Measurements from ENCODE around the gene L3MBTL4. TPM values are rescaled to one million over a fixed set of nuclear protein-coding genes. Genes with fewer than 3 reads are reported as not detected.

L3MBTL4 gene
- total RNA-seq, 1 donor from 2014 or later = 0.59 TPM

DNA sequence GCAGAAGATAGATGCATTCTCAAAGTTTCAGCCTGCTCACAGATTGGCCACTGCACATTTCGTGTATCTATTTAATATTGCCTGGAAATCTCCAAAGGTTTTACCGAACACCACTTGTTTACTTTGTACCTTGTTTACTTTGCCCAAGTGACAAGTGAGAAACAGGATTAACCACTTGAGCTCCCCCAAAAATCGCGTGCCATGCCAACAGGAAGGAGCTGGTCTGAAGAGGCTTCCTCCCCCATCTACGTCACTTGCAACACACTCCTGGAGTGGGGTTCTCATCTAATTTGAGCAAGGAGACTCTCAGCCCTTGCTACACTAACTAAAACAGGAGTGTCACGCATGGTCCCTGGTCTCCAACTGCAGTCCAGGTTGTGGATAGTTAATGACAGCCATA, 306.9 kb downstream of the L3MBTL4 start:
- Mint-ChIP-seq H3K4me3 (ENCODE audit: unreplicated experiment) (no peak overlapping the region), H3K27me3 (ENCODE audit: unreplicated experiment) (peaks cover 19% of the 10 kb centered on the region), H3K9me3 (ENCODE audit: unreplicated experiment) (no peaks in the 10 kb centered on the region), H3K36me3 (ENCODE audit: unreplicated experiment) (no peaks in the 10 kb centered on the region), H3K4me1 (ENCODE audit: unreplicated experiment) (no peaks in the 10 kb centered on the region), H3K27ac (ENCODE audit: unreplicated experiment) (no peak overlapping the region)
- TF ChIP-seq, protein P1, sequence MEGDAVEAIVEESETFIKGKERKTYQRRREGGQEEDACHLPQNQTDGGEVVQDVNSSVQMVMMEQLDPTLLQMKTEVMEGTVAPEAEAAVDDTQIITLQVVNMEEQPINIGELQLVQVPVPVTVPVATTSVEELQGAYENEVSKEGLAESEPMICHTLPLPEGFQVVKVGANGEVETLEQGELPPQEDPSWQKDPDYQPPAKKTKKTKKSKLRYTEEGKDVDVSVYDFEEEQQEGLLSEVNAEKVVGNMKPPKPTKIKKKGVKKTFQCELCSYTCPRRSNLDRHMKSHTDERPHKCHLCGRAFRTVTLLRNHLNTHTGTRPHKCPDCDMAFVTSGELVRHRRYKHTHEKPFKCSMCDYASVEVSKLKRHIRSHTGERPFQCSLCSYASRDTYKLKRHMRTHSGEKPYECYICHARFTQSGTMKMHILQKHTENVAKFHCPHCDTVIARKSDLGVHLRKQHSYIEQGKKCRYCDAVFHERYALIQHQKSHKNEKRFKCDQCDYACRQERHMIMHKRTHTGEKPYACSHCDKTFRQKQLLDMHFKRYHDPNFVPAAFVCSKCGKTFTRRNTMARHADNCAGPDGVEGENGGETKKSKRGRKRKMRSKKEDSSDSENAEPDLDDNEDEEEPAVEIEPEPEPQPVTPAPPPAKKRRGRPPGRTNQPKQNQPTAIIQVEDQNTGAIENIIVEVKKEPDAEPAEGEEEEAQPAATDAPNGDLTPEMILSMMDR (IDR thresholded peaks at IDR 0.05) = no peak
- no peak for DNase-seq (ENCODE audit: extremely low spot score, unreplicated experiment)

DNA sequence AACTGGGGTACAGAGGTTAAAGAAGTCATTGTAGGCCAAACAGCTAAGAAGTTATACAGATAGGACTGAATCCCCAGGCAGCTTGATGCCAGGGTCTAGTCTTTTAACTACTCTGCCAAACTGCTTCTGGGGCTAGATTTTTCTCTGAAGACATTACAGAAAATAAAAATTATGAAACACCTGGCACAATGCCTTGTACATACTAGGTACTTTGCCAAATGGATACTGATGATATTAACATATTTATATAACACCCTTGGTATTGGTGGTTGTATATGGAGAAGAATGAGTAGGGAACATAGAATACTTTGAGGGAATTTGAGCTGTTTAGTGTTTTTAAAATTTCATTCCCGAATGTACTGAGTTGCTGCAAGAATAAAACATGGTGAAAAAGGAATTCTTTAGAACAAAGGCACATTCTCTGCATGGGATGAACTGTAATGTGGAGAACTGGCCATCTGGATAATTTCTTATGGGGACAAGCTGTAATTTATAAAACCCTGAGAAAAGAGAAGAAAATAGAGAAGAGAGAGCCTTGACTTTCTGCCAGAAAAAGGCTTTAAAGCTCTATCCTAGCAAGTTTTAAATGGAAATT, 308.5 kb downstream of the L3MBTL4 start:
- Mint-ChIP-seq H3K27me3 (ENCODE audit: unreplicated experiment) (peaks cover 22% of the 10 kb centered on the region), H3K27ac (ENCODE audit: unreplicated experiment) (no peak overlapping the region)

DNA sequence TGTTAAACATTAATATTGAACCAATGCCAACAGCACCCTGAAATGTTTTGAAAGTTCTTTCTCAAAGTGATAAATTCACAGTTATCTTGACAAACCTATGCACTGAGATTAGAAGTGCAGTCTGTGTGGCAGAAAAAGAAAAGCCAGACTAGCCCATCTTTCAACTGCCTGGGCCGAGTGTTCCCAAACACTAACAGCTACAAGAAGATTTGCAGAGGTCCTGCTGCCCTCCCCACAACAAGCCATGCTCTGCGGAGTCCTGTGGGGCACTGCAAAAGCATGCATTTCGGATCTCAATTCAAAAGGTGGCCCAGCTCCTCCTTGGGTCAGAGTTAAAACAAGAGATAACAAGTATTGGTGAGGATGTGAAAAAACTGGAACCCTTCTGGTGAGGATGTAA, 311.0 kb downstream of the L3MBTL4 start:
- H3K4me1 Mint-ChIP-seq (ENCODE audit: unreplicated experiment) = no peaks in the 10 kb centered on the region
- no peak overlapping the region for H3K27ac Mint-ChIP-seq (ENCODE audit: unreplicated experiment)
- H3K36me3 Mint-ChIP-seq (ENCODE audit: unreplicated experiment) = no peaks in the 10 kb centered on the region
- TF ChIP-seq, protein P1 (IDR thresholded peaks at IDR 0.05) = no peak
- H3K27me3 Mint-ChIP-seq (ENCODE audit: unreplicated experiment) = peaks cover 17% of the 10 kb centered on the region
- H3K4me3 Mint-ChIP-seq (ENCODE audit: unreplicated experiment) = no peak overlapping the region
- no peaks in the 10 kb centered on the region for H3K9me3 Mint-ChIP-seq (ENCODE audit: unreplicated experiment)
- no peak for DNase-seq (ENCODE audit: extremely low spot score, unreplicated experiment)

More for the DNA sequence above, 308.5 kb downstream of the L3MBTL4 start:
- DNase-seq (ENCODE audit: extremely low spot score, unreplicated experiment) = no peak
- Mint-ChIP-seq H3K4me3 (ENCODE audit: unreplicated experiment) (no peak overlapping the region), H3K36me3 (ENCODE audit: unreplicated experiment) (no peaks in the 10 kb centered on the region), H3K9me3 (ENCODE audit: unreplicated experiment) (no peaks in the 10 kb centered on the region), H3K4me1 (ENCODE audit: unreplicated experiment) (no peaks in the 10 kb centered on the region)
- TF ChIP-seq, protein P1 (IDR thresholded peaks at IDR 0.05) = no peak

DNA sequence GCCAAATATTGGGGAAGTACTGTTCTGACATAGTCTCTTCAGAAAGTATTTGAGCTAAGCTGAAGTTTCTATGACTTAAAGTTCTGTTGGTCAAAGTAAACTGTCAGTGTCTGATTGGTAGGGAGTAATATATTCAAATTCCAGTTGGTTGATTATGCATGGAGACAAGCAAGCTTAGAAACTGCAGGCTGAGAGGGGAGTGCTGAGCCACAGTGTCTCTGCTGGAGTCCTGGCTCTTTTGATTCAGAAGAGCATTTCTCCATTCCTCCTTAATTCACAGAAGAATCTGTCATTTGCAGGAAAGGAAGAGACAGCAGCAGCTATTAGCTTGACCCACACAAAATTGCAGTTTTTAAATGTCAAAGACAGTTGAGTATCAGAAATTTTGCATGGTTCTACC, 318.0 kb downstream of the L3MBTL4 start:
- no peaks in the 10 kb centered on the region for H3K36me3 Mint-ChIP-seq (ENCODE audit: unreplicated experiment)
- H3K27ac Mint-ChIP-seq (ENCODE audit: unreplicated experiment) = no peak overlapping the region
- no peaks in the 10 kb centered on the region for H3K9me3 Mint-ChIP-seq (ENCODE audit: unreplicated experiment)
- no peaks in the 10 kb centered on the region for H3K4me1 Mint-ChIP-seq (ENCODE audit: unreplicated experiment)
- peaks cover 5% of the 10 kb centered on the region for H3K27me3 Mint-ChIP-seq (ENCODE audit: unreplicated experiment)
- H3K4me3 Mint-ChIP-seq (ENCODE audit: unreplicated experiment) = no peak overlapping the region
- TF ChIP-seq, protein P1 (IDR thresholded peaks at IDR 0.05) = no peak
- DNase-seq (ENCODE audit: extremely low spot score, unreplicated experiment) = no peak

DNA sequence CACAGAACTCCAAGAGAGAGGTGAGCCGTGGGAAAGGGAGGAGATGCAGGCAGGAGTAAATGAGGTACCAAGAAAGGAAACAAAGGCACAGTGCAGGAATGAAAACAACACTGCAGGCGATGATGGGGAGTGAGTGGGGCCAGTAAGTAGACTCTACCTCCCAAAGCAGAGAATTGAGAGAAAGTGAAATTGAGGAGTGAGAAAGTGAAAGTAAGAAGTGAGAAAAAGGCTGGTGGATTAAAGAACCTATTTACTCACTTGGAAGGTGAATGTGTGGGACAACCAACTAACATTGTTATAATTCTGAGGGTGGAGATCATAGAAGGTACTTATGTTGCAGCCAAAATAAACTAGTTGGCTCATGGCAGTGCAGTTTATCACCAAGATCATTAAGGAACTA, 326.3 kb downstream of the L3MBTL4 start:
- H3K27me3 Mint-ChIP-seq (ENCODE audit: unreplicated experiment) = no peaks in the 10 kb centered on the region
- peaks cover 5% of the 10 kb centered on the region for H3K4me1 Mint-ChIP-seq (ENCODE audit: unreplicated experiment)
- no peaks in the 10 kb centered on the region for H3K9me3 Mint-ChIP-seq (ENCODE audit: unreplicated experiment)
- no peaks in the 10 kb centered on the region for H3K36me3 Mint-ChIP-seq (ENCODE audit: unreplicated experiment)
- H3K4me3 Mint-ChIP-seq (ENCODE audit: unreplicated experiment) = no peak overlapping the region
- TF ChIP-seq, protein P1 (IDR thresholded peaks at IDR 0.05) = no peak
- H3K27ac Mint-ChIP-seq (ENCODE audit: unreplicated experiment) = no peak overlapping the region
- DNase-seq (ENCODE audit: extremely low spot score, unreplicated experiment) = no peak
